HG03442 (cell line): Measurements from ENCODE around the gene TTC17.
A peak's percentile ranks its signal among the peaks of the same experiment; 100 is the strongest.
"Not testable (repeated sequence)": the region's sequence is repeated elsewhere in the genome, so short reads cannot be mapped to it uniquely, and the experiment has no call there.

Source experiments
- ATAC-seq: cut with Tn5 transposase; IDR thresholded peaks from one replicate; pipeline ENCODE4 v1.9.1; 2021; ENCODE audit warnings: mild to moderate bottlenecking, moderate library complexity; ENCODE audit not compliant: unreplicated experiment

The TTC17 gene

GRCh38 chr11:43358801-43359421, at the start of gene TTC17:
TTC17 (plus strand) TSS chr11:43358920; CDS start chr11:43358955, 35 bp downstream.
- ATAC-seq, result peak; percentile 90

- ATAC-seq, result peak; percentile 97
These were observed 46.7 kb upstream of the TTC17 start, which contains the start of gene API5 for GRCh38 chr11:43311791-43312607. API5 (plus strand) TSS chr11:43311996; CDS start chr11:43312128, 132 bp downstream.

GRCh38 chr11:43315966-43316365, 42.8 kb upstream of the TTC17 start:
- ATAC-seq, result no peak

- peak; percentile 19 for ATAC-seq
These were observed 42.3 kb upstream of the TTC17 start for GRCh38 chr11:43316451-43316850.

GRCh38 chr11:43327987-43328386, 30.7 kb upstream of the TTC17 start:
- ATAC-seq, result no peak

GRCh38 chr11:43328482-43328881, 30.2 kb upstream of the TTC17 start:
- no peak for ATAC-seq

- ATAC-seq, result no peak
These were observed 17.6 kb upstream of the TTC17 start for GRCh38 chr11:43341159-43341558.

GRCh38 chr11:43351426-43351825, 7.3 kb upstream of the TTC17 start:
- not testable (repeated sequence) for ATAC-seq

GRCh38 chr11:43354311-43354710, 4.4 kb upstream of the TTC17 start:
- ATAC-seq, result no peak

GRCh38 chr11:43356336-43356735, 2.4 kb upstream of the TTC17 start:
- no peak for ATAC-seq

GRCh38 chr11:43358279-43358800, 380 bp upstream of the TTC17 start:
- ATAC-seq, result no peak

- ATAC-seq, result peak; percentile 36
These were observed 700 bp downstream of the TTC17 start for GRCh38 chr11:43359422-43359818.

GRCh38 chr11:43360361-43361032, 1.8 kb downstream of the TTC17 start:
- ATAC-seq, result no peak

- ATAC-seq, result no peak
These were observed 8.0 kb downstream of the TTC17 start for GRCh38 chr11:43366677-43367076.

- ATAC-seq, result peak; percentile 47
These were observed 8.9 kb downstream of the TTC17 start for GRCh38 chr11:43367382-43368178.

GRCh38 chr11:43376065-43376464, 17.3 kb downstream of the TTC17 start:
- no peak for ATAC-seq

GRCh38 chr11:43376594-43376993, 17.9 kb downstream of the TTC17 start:
- ATAC-seq, result no peak

- no peak for ATAC-seq
These were observed 18.7 kb downstream of the TTC17 start for GRCh38 chr11:43377389-43377788.

GRCh38 chr11:43378897-43379296, 20.2 kb downstream of the TTC17 start:
- ATAC-seq, result no peak

GRCh38 chr11:43381802-43382201, 23.1 kb downstream of the TTC17 start:
- no peak for ATAC-seq

GRCh38 chr11:43382614-43383013, 23.9 kb downstream of the TTC17 start:
- no peak for ATAC-seq
